Loucy (cell line): Measurements from ENCODE around the gene SAG.

Source experiments
- H2AFZ ChIP-seq: fragments of 200-600 bp; sonication (generic); 2 replicates; pipeline ENCODE4 v1.6.0; 2016; ENCODE audit warnings: antibody characterized with exemption, mild to moderate bottlenecking, low read length, moderate library complexity
- H3F3A ChIP-seq: fragments of 200-600 bp; 2 replicates; pipeline ENCODE4 v1.6.0; 2016; ENCODE audit warnings: antibody characterized with exemption, low read depth, mild to moderate bottlenecking
- H3K27me3 ChIP-seq: fragments of 200-600 bp; sonication (generic); 2 replicates; pipeline ENCODE4 v1.6.1; 2014; ENCODE audit warnings: low read length, mild to moderate bottlenecking; ENCODE audit not compliant: insufficient read depth, poor library complexity, severe bottlenecking
- H3K36me3 ChIP-seq: fragments of 200-600 bp; sonication (generic); 2 replicates; pipeline ENCODE4 v1.6.1; 2016; ENCODE audit warnings: low read length; ENCODE audit not compliant: insufficient read depth
- H3K4me1 ChIP-seq: fragments of 200-600 bp; sonication (generic); 2 replicates; pipeline ENCODE4 v1.5.1; 2014; ENCODE audit warnings: low read length, mild to moderate bottlenecking; ENCODE audit not compliant: insufficient read depth, poor library complexity, severe bottlenecking
- H3K4me2 ChIP-seq: fragments of 200-600 bp; sonication (generic); 2 replicates; pipeline ENCODE4 v1.6.0; 2014; ENCODE audit warnings: antibody characterized with exemption, low read length, low read depth, mild to moderate bottlenecking; ENCODE audit not compliant: poor library complexity, severe bottlenecking
- H3K4me3 ChIP-seq: fragments of 200-600 bp; sonication (generic); 2 replicates; pipeline ENCODE4 v1.5.1; 2014; ENCODE audit warnings: low read length, mild to moderate bottlenecking, mixed read lengths; ENCODE audit not compliant: poor library complexity, severe bottlenecking
- H3K79me2 ChIP-seq: fragments of 200-600 bp; sonication (generic); 2 replicates; pipeline ENCODE4 v1.6.1; 2014; ENCODE audit warnings: low read length; ENCODE audit not compliant: insufficient read depth
- H3K9ac ChIP-seq: fragments of 200-600 bp; sonication (generic); 2 replicates; pipeline ENCODE4 v1.6.0; 2014; ENCODE audit warnings: mild to moderate bottlenecking, low read depth, low read length, moderate library complexity; ENCODE audit not compliant: poor library complexity, severe bottlenecking
- H3K9me2 ChIP-seq: fragments of 200-600 bp; sonication (generic); replicated peaks from 2 replicates; pipeline ENCODE4 v1.6.1; 2016; ENCODE audit warnings: low read depth, low read length, mixed read lengths
- H3K9me3 ChIP-seq: fragments of 200-600 bp; sonication (generic); 2 replicates; pipeline ENCODE4 v1.6.1; 2014; ENCODE audit warnings: mild to moderate bottlenecking, antibody characterized with exemption, low read length, low read depth; ENCODE audit not compliant: insufficient read depth
- H4K20me1 ChIP-seq: fragments of 200-600 bp; sonication (generic); 2 replicates; pipeline ENCODE4 v1.6.0; 2014; ENCODE audit warnings: antibody characterized with exemption, low read length, mild to moderate bottlenecking; ENCODE audit not compliant: insufficient read depth, poor library complexity, severe bottlenecking
- CTCF ChIP-seq: fragments of 200-600 bp; sonication (generic); conservative IDR thresholded peaks from 2 replicates; pipeline ENCODE4 v1.5.1; 2014; ENCODE audit warnings: mild to moderate bottlenecking, antibody characterized with exemption, low read length
- EZH2phosphoT487 ChIP-seq: fragments of 200-600 bp; IDR thresholded peaks from 2 replicates; pipeline ENCODE4 v1.6.1; 2018; ENCODE audit warnings: antibody characterized with exemption, mild to moderate bottlenecking, moderate library complexity, borderline replicate concordance

The SAG gene

GRCh38 chr2:233281553-233281952, 26.1 kb upstream of the SAG start:
- H3K4me3 ChIP-seq, result no peak overlapping the region

GRCh38 chr2:233281992-233282603, 25.5 kb upstream of the SAG start:
- H3K4me3 ChIP-seq, result no peak overlapping the region

More at GRCh38 chr2:233281553-233281952, 26.1 kb upstream of the SAG start:
- no peaks in the 10 kb centered on the region for H3K9me2 ChIP-seq
- H3K27me3 ChIP-seq, result no peaks in the 10 kb centered on the region
- no peak overlapping the region for H2AFZ ChIP-seq
- H3K4me1 ChIP-seq, result no peaks in the 10 kb centered on the region
- no peaks in the 10 kb centered on the region for H3K9me3 ChIP-seq
- H3K4me2 ChIP-seq, result no peak overlapping the region
- H3K9ac ChIP-seq, result no peak overlapping the region
- no peaks in the 10 kb centered on the region for H3K79me2 ChIP-seq
- no peaks in the 10 kb centered on the region for H4K20me1 ChIP-seq
- no peak for TF ChIP-seq CTCF
- TF ChIP-seq EZH2phosphoT487, result no peak
- peaks cover 88% of the 10 kb centered on the region for H3K36me3 ChIP-seq
- no peaks in the 10 kb centered on the region for H3F3A ChIP-seq

GRCh38 chr2:233285921-233286320, 21.7 kb upstream of the SAG start:
- no peaks in the 10 kb centered on the region for H3K27me3 ChIP-seq
- no peaks in the 10 kb centered on the region for H3K4me1 ChIP-seq
- H3K9me3 ChIP-seq, result no peaks in the 10 kb centered on the region
- H3K79me2 ChIP-seq, result 0 out of 2 replicates have a peak, but pooled peaks cover 4% of the 10 kb centered on the region
- no peak for TF ChIP-seq CTCF
- TF ChIP-seq EZH2phosphoT487, result no peak
- H3K36me3 ChIP-seq, result peaks cover 85% of the 10 kb centered on the region
- H3K9ac ChIP-seq, result no peak overlapping the region
- no peaks in the 10 kb centered on the region for H3K9me2 ChIP-seq
- no peak overlapping the region for H3K4me3 ChIP-seq
- no peaks in the 10 kb centered on the region for H4K20me1 ChIP-seq
- H3F3A ChIP-seq, result no peaks in the 10 kb centered on the region
- no peak overlapping the region for H3K4me2 ChIP-seq
- no peak overlapping the region for H2AFZ ChIP-seq

More at GRCh38 chr2:233281992-233282603, 25.5 kb upstream of the SAG start:
- Histone ChIP-seq H3F3A (no peaks in the 10 kb centered on the region), H3K9ac (no peak overlapping the region), H3K4me1 (no peaks in the 10 kb centered on the region), H3K79me2 (no peaks in the 10 kb centered on the region), H4K20me1 (no peaks in the 10 kb centered on the region), H2AFZ (no peak overlapping the region), H3K36me3 (peaks cover 88% of the 10 kb centered on the region), H3K27me3 (no peaks in the 10 kb centered on the region), H3K9me2 (no peaks in the 10 kb centered on the region), H3K9me3 (no peaks in the 10 kb centered on the region), H3K4me2 (no peak overlapping the region)
- TF ChIP-seq EZH2phosphoT487 (no peak), CTCF (no peak)
